Glomerular endothelial cell (primary cell): ENCODE data around the gene CREB3L2. TPM values are rescaled to one million over a fixed set of nuclear protein-coding genes. Genes with fewer than 3 reads are reported as not detected.
"Not testable (repeated sequence)": the region's sequence is repeated elsewhere in the genome, so short reads cannot be mapped to it uniquely, and the experiment has no call there.

Experiments used
- DNase-seq: peaks from one replicate; pipeline ENCODE4 v3.0.0-alpha.2; 2011; ENCODE audit warnings: low read depth, low spot score; ENCODE audit errors: extremely low read depth
- total RNA-seq: library from RNA; depleted of rRNA; stranded (reverse); fragments of >200 nt; gene quantifications from 2 replicates; pipeline ENCODE4 v1.2.3, GENCODE V29; 2015

CREB3L2 gene
- total RNA-seq, 1 donor from 2014 or later = 56.1 TPM

DNA sequence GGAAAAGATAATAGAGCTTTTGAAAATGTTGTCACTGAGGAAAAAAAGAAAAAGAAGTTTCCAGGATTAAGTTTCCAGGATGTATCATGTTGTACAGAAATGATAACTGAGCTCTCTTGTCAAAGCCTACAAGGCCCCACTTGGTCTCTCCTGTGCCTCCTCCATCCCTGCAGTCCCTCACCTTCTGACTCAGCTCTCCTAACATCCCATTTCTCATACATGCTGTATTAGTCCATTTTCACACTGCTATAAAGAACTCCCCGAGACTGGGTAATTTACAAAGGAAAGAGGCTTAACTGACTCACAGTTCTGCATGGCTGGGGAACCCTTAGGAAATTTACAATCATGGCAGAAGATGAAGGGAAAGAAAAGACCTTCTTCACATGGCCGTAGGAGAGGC is 151.3 kb downstream of the CREB3L2 start:
- no peak for DNase-seq

DNA sequence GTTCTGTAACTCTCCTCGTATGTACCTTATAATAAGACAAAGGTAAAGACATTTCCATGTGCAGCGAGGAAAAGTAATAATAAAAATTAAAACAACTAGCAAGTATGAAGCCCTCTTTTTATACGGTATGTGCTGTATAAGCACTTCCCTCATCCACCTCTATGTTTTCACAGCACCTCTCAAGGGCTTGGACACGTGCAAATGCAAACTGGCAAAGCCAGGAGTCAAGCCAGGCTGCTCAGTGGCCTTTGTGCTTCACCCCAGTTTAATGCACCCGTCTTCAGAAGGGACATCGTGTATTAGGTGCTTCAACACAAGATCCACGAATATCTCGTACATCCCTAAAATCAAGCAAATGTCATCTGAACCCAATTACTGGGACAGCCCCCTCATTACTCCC is 153.8 kb downstream of the CREB3L2 start:
- no peak for DNase-seq

DNA sequence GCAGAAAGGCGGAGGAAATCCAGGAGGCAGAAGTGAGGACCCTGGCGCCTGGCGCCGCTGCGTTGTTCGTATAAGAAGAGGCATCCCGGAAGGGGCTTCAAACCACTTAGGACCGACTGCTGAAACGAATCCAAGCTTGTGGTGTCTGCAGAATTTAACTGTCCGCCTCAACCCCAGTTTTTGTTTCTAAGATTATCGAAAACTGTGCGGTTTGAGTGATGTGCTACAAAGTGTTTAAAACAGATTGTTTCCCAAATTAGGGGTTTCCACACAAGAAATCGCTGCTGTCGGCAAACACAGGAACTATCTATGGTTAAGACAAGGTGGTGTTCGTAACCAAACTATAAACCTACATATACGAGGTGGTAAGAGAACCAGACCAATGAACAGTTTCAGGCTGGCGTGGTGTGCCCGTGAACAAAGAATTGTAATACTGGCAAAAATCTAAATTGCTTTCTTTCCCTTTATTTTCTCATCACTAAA is 154.3 kb downstream of the CREB3L2 start:
- no peak for DNase-seq

DNA sequence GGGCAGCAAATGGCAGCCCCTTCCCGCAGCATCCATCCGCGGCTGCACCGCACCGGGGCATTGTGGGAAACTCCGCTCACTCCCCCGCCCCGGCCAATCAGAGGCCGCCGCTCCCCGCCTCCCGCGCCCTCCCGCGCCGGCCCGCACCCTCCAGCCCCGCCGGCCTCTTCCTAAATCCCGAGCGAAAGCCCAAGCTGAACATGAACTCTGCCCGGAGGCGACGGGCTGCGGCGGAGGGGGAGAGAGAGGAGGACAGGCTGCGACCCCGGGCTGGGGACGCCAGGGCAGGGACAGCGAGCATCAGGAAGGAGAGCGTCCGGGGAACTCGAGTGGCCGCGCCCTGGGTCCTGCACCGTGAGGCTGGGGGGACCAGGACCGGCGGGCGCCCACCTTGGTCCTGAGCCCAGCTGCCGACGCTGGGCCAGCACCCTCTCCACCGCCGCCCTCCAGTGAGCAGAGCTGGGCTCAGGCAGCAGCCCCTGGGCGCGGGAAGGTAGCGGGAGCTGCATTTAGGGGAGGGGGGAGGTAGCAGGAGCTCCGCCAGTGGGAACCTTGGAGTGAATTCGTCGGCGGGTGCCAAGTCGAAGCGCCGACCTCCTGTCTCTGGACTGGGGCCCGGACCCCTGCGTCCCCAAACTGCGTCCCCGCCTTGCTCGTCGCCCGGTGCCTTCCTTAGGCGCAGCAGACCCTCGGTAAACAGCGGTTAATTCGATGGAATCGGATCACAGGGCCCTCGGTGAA is 154.9 kb downstream of the CREB3L2 start, which contains the start of gene DGKI:
Gene DGKI (minus strand): TSS at position 148 of the 741 bp plus-strand sequence.
- no peak for DNase-seq

DNA sequence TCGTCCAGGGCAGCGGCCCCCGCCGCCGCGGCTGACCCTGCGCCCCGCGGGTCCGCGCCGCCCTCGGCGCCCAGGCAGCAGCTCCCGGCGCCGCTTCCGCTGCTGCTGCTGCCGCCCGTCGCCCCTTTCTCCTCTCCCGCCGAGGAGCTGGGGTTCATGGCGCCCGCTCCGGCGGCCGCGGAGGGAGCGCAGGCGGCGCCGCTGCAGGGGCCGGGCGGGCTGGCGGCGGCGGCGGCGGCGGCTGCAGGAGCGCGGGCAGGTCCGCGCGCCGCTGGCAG is 155.4 kb downstream of the CREB3L2 start:
- no peak for DNase-seq

DNA sequence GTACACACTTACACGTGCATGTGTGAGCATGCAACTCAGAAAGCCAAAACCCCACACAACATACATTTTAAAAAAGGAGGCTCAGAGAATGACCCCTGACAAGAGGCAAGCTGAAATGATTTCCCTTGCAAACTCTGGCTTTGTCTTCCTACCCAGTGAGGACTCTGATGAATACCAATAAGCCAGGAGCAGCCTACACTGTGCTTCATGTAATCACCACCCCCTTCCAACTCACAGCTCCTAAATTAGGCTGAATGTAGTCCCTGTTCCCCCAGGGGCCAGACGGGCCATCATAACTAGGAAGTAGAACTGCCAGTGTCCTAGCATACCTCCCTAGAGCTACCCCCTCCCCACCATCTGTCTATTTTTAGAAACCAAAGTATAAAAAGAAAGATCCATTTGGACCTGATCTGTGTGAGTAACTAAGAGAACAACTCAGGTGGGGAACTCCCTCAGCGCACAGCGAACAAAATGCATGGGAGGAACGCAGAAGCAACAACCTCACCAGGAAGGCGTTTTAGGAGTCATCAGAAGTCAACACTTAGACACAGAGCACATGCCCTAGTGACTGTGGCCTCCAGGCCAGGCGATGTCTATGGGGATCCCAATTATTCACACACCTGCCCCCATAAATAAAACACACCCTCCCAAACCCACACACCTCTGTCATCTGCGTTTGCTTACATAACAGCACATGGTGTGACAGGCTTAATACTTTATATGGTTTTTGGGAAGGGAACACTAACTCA is 157.0 kb downstream of the CREB3L2 start:
- no peak for DNase-seq

DNA sequence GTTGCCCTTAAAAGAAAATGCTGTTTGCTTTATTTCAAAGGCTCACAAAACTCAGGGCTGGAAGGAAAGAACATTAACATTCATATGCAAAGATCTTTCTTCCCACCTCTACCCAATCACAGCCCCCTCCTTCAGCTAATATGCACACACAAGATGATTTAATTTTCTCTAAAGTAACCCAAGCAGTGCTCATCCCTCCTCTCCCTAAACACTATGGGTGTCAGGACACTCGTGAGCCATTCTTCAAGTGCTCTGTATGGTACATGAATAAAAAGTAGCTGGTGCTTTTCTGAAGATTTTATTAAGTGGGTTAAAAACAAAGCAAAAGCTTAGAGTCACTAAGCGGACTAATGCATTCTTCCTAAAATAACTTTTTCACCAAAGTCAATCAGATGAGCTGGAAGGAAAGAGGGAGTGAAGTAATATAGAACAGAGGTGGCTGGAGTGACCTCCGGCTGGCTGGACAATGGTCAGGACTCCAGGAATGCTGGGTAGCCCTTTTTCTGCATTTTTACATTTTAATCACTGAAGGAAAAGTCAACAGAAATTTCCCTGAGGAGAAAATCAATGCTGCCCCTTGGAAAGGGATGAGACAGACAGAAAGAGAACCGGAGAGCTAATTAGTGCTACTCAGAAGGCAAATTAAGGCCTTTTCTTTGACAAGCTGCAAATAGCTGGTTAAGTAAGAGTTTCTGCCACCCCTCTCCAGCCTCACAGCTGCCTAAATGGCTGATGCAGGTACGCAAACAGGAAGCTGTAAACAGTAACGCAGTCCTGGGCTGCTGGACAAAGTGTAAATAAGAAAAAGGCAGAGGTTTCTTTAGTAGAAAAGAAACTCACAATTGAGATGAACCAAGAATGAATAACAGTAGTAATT is 161.7 kb downstream of the CREB3L2 start:
- DNase-seq = no peak

DNA sequence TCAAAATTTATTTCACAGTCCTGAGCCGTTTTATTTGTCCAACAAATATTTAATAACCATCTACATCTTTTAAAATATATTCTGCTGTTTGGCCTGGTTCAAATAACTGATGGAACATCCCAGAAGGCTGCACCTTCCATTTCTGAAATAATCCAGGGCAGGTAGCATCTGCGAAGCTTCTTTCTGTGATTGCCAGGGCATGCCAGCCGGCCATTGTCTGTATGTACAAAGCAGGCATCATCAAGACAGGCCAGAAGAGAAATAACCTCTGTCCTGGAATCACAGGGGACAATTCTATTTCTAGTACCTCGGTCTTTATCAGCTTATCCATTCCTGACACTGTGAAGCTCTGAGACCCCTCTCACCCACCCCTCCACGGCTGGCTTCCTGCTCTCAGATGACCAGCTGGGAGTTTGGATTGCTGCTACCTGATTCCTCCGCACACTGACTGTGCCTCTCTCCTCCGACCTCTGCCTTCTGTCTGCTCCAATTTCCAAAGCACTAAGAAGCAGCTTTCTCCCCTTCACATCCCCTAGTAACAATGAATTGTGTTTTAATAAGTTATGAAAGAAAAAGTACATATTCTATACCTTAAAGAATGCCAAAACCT is 163.1 kb downstream of the CREB3L2 start:
- no peak for DNase-seq

DNA sequence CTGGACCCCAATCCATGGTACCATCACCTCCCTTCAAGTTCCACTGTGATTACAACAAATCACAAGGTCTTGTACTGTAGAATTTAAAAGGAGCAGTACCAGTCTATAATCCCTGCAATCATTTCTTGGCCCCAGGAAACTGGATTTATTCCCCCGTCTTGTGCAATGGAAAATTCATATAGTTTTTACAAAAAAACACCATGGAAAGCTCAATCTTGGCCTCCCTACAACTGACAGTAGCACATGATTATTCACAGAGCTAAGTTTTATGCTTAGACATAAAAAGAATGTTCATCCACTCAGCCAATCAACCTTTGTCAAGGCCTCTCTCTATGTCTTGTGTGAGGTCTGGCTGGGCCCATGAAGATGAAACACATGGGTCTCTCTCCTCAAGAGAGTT is 165.3 kb downstream of the CREB3L2 start:
- no peak for DNase-seq

DNA sequence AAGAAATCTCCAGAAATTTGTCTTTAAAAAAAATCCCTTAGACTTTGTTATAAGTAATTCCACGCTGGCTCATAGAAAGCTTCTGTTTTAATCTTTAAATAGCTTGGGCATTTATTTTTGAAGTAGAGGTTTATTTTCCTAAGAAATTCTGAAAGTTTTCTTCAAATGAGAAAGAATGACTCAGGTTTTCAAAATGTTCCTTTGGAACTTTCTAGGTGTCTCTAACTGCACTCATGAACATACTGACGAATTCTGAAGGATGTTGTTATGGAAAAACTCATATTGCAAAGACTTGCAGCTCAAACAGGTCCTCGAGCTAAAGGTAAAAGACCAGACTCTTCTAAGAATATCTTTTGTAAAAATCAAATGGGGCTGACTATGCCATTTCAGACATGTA is 165.8 kb downstream of the CREB3L2 start:
- no peak for DNase-seq

DNA sequence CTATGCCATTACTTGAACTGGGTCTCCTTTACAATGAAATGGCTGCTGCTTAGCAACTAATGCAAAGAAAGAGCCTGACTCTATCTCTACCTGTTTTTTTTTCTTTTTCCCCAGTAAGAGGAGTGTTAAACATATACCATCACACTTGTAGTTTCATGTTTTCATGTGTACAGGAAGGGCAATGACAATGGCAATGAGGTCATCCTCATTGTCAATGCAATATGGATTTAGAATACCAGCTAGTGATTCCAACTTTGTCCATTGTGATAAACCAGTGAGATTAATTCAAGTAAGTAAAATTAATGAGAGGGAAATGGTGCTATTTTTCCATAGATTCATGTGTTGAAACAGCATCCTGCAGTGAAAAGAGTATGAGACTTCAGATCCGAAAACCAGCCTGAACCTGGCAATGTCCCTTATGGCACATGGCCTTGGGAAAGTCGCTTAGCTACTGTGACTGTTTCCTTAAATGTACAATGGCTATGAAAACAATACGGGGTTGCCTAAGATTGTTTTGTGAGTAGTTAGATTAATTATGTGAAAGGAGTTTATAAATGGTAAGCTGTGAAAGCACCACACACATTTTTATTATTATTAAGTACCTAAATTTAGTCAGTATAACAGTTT is 166.3 kb downstream of the CREB3L2 start:
- DNase-seq = no peak

DNA sequence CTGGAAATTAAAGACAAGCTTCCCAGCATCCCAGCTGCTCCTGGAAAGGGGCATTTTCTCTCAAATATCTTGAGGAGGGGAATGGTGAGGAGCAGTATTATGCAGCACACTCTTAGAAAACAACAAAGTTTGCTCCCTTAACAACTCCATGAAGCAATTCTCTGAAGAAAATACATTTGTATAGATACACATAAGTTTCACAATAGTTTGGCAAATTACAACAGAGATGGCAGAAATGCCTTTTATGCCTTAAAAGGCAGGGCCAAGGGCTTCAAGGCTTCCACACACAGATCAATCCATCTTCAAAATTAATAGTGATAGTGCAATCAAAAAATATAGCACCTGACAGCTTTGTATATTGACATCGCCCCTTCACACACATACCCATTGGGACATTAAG is 167.3 kb downstream of the CREB3L2 start:
- DNase-seq = no peak

DNA sequence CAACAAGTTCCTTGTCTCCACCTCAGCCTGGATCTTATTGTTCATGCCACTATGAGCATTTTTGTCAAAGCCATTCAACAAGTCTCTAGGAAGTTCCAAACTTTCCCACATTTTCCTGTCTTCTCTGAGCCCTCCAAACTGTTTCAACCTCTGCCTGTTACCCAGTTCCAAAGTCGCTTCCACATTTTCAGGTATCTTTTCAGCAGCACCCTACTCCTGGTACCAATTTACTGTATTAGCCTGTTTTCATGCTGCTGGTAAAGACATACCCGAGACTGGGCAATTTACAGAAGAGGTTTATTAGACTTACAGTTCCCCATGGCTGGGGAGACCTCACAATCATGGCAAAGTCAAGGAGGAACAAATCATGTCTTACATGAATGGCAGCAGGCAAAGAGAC is 168.9 kb downstream of the CREB3L2 start:
- not testable (repeated sequence) for DNase-seq

DNA sequence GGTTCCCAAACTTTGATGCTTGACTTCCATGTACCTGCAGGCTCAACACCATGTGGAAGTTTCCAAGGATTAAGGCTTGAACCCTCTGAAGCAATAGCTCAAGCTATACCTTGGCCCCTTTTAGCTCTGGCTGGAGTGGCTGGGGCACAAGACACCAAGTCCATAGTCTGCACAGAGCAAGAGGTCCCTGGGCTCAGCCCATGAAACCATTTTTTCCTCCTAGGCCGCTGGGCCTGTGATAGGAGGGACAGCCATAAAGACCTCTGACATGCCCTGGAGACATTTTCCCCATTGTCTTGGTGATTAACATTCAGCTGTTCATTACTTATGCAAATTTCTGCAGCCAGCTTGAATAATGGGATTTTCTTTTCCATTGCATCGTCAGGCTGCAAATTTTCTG is 169.5 kb downstream of the CREB3L2 start:
- no peak for DNase-seq

DNA sequence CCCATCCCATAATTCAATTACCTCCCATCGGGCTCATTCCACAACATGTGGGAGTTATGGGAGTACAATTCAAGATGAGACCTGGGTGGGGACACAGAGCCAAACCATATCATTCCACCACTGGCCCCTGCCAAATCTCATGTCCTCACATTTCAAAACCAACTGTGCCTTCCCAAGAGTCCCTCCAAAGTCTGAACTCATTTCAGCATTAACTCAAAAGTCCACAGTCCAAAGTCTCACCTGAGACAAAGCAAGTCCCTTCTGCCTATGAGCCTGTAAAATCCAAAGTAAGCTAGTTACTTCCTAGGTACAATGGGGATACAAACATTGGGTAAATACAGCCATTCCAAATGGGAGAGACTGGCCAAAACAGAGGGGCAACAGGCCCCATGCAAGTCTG is 170.3 kb downstream of the CREB3L2 start:
- DNase-seq = not testable (repeated sequence)

DNA sequence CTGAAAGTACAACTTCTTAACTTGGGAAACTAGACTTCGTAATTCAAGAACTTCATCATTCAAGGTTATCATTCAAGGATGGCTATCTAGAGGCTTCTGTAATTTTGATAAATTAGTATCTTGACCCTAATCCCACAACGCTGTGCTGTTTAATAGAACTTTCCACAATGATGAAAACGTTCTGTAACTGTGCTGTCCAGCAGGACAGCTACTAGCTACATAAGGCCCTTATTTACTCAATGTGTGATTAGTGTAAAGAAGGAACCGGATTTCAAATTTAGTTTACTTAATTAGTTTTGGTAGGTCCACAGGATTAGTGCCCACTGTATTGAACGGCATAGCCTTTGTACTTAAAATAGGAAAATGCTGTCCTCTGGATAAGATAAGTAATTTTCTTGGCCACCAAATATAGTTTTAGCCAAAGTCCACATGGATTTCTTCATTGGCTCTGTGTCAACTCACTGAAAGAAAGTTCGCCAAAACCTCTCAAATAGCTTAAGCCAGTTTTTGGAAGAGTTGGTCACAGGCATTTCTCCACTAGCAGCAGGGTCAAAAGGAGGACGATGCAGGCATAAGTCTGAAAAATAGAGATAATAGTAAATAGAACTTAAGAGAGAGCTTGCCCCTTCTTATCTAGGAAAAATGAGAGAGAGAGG is 172.4 kb downstream of the CREB3L2 start:
- no peak for DNase-seq

DNA sequence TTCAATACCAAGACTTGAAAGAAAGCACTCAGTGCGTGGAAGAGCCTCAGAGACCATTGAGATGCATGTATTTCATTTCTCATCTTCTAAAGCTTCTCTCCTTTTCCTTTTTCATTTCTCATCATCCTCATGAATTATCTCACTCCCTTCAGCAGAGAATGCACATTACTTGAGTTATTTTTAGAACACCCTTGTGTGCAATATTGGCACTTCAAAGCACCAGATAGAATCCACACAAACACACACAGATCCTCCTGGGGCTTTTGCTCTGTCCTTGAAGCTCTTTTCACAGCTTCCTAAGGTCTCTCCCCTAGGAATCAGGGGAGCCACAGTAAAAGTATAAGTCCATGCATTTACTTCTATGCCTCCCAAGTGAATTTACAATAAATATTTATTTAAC is 173.4 kb downstream of the CREB3L2 start:
- no peak for DNase-seq

DNA sequence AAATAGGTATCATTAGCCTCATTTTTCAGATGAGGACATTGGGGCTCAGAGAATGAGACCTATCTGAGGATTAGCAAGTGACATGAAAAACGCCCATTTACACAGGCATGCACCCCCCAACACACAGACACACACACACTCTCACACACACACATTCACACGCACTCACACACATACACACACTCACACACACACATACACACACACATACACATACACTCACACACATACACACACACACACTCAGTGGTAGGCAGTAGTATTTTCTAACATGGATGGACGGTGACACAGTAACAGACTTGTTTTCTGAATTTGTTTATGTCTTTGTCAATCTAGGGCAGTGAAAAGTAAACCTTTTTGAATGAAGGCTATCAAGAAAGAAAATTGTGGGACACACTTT is 176.4 kb downstream of the CREB3L2 start:
- DNase-seq = no peak
